Esophagus squamous epithelium (tissue), 4 donors: ENCODE results near the gene SPCS3.

Experiments
- POLR2A ChIP-seq, 4 donors: fragments of 450-650 bp; IDR thresholded peaks; one replicate each; pipeline ENCODE4 v1.6.1; 2017; ENCODE audit warnings: antibody characterized with exemption in 4 of 4, mild to moderate bottlenecking in 4 of 4, moderate library complexity in 3 of 4
- TF ChIP-seq, protein P1 (sequence below), 6 experiments: fragments of 450-650 bp in 4 of 6; fragments of 200-600 bp in 2 of 6; sonication (generic) in 2 of 6; IDR thresholded peaks; one replicate each; pipeline ENCODE4 v1.5.1; 2016 to 2019; ENCODE audit warnings: antibody characterized with exemption in 6 of 6, mild to moderate bottlenecking in 4 of 6, moderate library complexity in 4 of 6

DNA sequence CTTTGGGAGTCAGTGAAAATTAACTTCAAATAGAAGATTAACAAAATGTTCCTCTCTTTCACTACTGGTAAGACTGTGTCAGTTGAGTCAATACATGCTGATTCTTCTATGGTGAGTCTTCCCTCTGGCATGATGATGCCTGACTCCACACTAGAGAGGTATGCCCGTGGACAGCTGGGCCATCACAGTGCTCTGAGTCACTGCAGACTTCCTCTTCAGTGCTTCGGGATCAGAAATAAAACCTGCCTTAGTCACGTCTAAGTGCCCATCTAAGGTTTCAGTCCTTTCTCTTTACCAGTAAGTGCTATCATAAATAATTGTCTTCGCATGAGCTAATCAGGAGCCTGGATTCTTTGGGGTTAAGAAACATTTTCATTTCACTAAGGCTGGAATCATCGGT lies 49.1 kb upstream of the SPCS3 start:
- TF ChIP-seq, protein P1, sequence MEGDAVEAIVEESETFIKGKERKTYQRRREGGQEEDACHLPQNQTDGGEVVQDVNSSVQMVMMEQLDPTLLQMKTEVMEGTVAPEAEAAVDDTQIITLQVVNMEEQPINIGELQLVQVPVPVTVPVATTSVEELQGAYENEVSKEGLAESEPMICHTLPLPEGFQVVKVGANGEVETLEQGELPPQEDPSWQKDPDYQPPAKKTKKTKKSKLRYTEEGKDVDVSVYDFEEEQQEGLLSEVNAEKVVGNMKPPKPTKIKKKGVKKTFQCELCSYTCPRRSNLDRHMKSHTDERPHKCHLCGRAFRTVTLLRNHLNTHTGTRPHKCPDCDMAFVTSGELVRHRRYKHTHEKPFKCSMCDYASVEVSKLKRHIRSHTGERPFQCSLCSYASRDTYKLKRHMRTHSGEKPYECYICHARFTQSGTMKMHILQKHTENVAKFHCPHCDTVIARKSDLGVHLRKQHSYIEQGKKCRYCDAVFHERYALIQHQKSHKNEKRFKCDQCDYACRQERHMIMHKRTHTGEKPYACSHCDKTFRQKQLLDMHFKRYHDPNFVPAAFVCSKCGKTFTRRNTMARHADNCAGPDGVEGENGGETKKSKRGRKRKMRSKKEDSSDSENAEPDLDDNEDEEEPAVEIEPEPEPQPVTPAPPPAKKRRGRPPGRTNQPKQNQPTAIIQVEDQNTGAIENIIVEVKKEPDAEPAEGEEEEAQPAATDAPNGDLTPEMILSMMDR (IDR thresholded peaks at IDR 0.05) = no peak
- TF ChIP-seq POLR2A (IDR thresholded peaks at IDR 0.05) = no peak
